WTC11 (cell line): ENCODE measurements around the gene CACTIN. TPM values are rescaled to one million over a fixed set of nuclear protein-coding genes. Genes with fewer than 3 reads are reported as not detected.

Source experiments
- ATAC-seq: fragments of 200-7000 bp; cut with Tn5 transposase; 2 replicates; pipeline ENCODE4 v1.10.0; 2021; ENCODE audit warnings: mild to moderate bottlenecking, moderate library complexity
- CTCF ChIA-PET: fragments of 300-600 bp; sonication (Branson Sonifier 250); formaldehyde crosslinking; loops from one replicate; lab custom pipeline; 2021; ENCODE audit warnings: antibody characterized with exemption; lab: Charles Lee
- POLR2A ChIA-PET: fragments of 350-600 bp; sonication (Branson Sonifier 250); formaldehyde crosslinking; loops from one replicate; lab custom pipeline; 2021; ENCODE audit warnings: antibody characterized with exemption; lab: Charles Lee
- DNase-seq: peaks from one replicate; pipeline ENCODE4 v3.0.0; 2021; ENCODE audit warnings: low spot score
- H3K27ac Mint-ChIP-seq: 2 replicates; pipeline ENCODE4 v1.8.0; 2021; ENCODE audit warnings: mixed read lengths
- H3K27me3 Mint-ChIP-seq: 2 replicates; pipeline ENCODE4 v1.8.0; 2021; ENCODE audit warnings: low read depth, mild to moderate bottlenecking, moderate library complexity, mixed read lengths
- H3K36me3 Mint-ChIP-seq: 2 replicates; pipeline ENCODE4 v1.8.0; 2021; ENCODE audit warnings: mixed read lengths
- H3K4me1 Mint-ChIP-seq: 2 replicates; pipeline ENCODE4 v1.8.0; 2022; ENCODE audit warnings: mixed read lengths
- H3K4me3 Mint-ChIP-seq: 2 replicates; pipeline ENCODE4 v1.8.0; 2021; ENCODE audit warnings: mild to moderate bottlenecking, moderate library complexity, mixed read lengths
- H3K9me3 Mint-ChIP-seq: 2 replicates; pipeline ENCODE4 v1.8.0; 2021; ENCODE audit warnings: mixed read lengths
- ELF4 ChIP-seq: sonication (generic); formaldehyde crosslinking; IDR thresholded peaks from 2 replicates; pipeline ENCODE4 v1.8.1; 2022; ENCODE audit warnings: low read depth, mild to moderate bottlenecking, moderate library complexity, missing genetic modification reagents
- FOXJ3 ChIP-seq: sonication (generic); formaldehyde crosslinking; IDR thresholded peaks from 2 replicates; pipeline ENCODE4 v1.9.0; 2021; ENCODE audit warnings: missing genetic modification reagents, mild to moderate bottlenecking, borderline replicate concordance
- FOXK1 ChIP-seq: sonication (generic); formaldehyde crosslinking; IDR thresholded peaks from 2 replicates; pipeline ENCODE4 v1.8.0; 2022; ENCODE audit warnings: mild to moderate bottlenecking, moderate library complexity, missing genetic modification reagents
- FOXP1 ChIP-seq: sonication (generic); formaldehyde crosslinking; IDR thresholded peaks from 2 replicates; pipeline ENCODE4 v1.8.0; 2022; ENCODE audit warnings: missing genetic modification reagents, mild to moderate bottlenecking, moderate library complexity, borderline replicate concordance
- GRHL2 ChIP-seq: fragments of 250-450 bp; sonication (Bioruptor Pico); IDR thresholded peaks from 2 replicates; pipeline ENCODE4 v1.8.0; 2022; ENCODE audit warnings: mild to moderate bottlenecking, moderate library complexity; ENCODE audit not compliant: insufficient replicate concordance, severe bottlenecking
- GTF2I ChIP-seq: fragments of 250-450 bp; sonication (Bioruptor Pico); conservative IDR thresholded peaks from 2 replicates; pipeline ENCODE4 v1.4.0; 2021; ENCODE audit warnings: mild to moderate bottlenecking
- IRF2 ChIP-seq: sonication (generic); formaldehyde crosslinking; IDR thresholded peaks from 2 replicates; pipeline ENCODE4 v1.8.0; 2022; ENCODE audit warnings: low read depth, missing genetic modification reagents, borderline replicate concordance
- KAT7 ChIP-seq: sonication (generic); formaldehyde crosslinking; IDR thresholded peaks from 2 replicates; pipeline ENCODE4 v1.8.1; 2023; ENCODE audit warnings: missing genetic modification reagents, mild to moderate bottlenecking, borderline replicate concordance
- MXD4 ChIP-seq: fragments of 250-450 bp; sonication (Bioruptor Pico); IDR thresholded peaks from 2 replicates; pipeline ENCODE4 v1.8.0; 2021; ENCODE audit warnings: mild to moderate bottlenecking, moderate library complexity, borderline replicate concordance
- MYBL2 ChIP-seq: sonication (generic); formaldehyde crosslinking; IDR thresholded peaks from 2 replicates; pipeline ENCODE4 v1.8.1; 2023; ENCODE audit warnings: mild to moderate bottlenecking, moderate library complexity, missing genetic modification reagents
- NFATC4 ChIP-seq: fragments of 250-450 bp; sonication (Bioruptor Pico); IDR thresholded peaks from 2 replicates; pipeline ENCODE4 v1.9.0; 2021; ENCODE audit warnings: mild to moderate bottlenecking
- NFE2L1 ChIP-seq: sonication (generic); formaldehyde crosslinking; IDR thresholded peaks from 2 replicates; pipeline ENCODE4 v1.8.1; 2023; ENCODE audit warnings: missing genetic modification reagents
- SMAD3 ChIP-seq: sonication (generic); formaldehyde crosslinking; IDR thresholded peaks from 2 replicates; pipeline ENCODE4 v1.8.0; 2022; ENCODE audit warnings: missing genetic modification reagents, mild to moderate bottlenecking, borderline replicate concordance
- TCF7 ChIP-seq: sonication (generic); formaldehyde crosslinking; IDR thresholded peaks from 2 replicates; pipeline ENCODE4 v1.8.0; 2022; ENCODE audit warnings: mild to moderate bottlenecking, low read depth, missing genetic modification reagents, moderate library complexity
- TEAD1 ChIP-seq: sonication (generic); formaldehyde crosslinking; IDR thresholded peaks from 2 replicates; pipeline ENCODE4 v1.8.0; 2022; ENCODE audit warnings: mild to moderate bottlenecking, missing genetic modification reagents
- TP53 ChIP-seq: sonication (generic); formaldehyde crosslinking; IDR thresholded peaks from 2 replicates; pipeline ENCODE4 v1.8.1; 2023; ENCODE audit warnings: mild to moderate bottlenecking, missing genetic modification reagents
- ZNF138 ChIP-seq: sonication (generic); formaldehyde crosslinking; conservative IDR thresholded peaks from 2 replicates; pipeline ENCODE4 v1.8.1; 2022; ENCODE audit warnings: mild to moderate bottlenecking, moderate library complexity, missing genetic modification reagents
- ZNF317 ChIP-seq: sonication (generic); formaldehyde crosslinking; IDR thresholded peaks from 2 replicates; pipeline ENCODE4 v1.8.1; 2023; ENCODE audit warnings: low read depth, mild to moderate bottlenecking, moderate library complexity, missing genetic modification reagents, borderline replicate concordance
- ZNF416 ChIP-seq: fragments of 250-450 bp; sonication (Bioruptor Pico); IDR thresholded peaks from 2 replicates; pipeline ENCODE4 v1.9.0; 2021; ENCODE audit warnings: mild to moderate bottlenecking, inconsistent platforms
- ZNF671 ChIP-seq: fragments of 250-450 bp; sonication (Bioruptor Pico); IDR thresholded peaks from 2 replicates; pipeline ENCODE4 v1.8.0; 2021; ENCODE audit warnings: mild to moderate bottlenecking
- total RNA-seq: library from RNA; stranded (reverse); gene quantifications from 3 replicates; pipeline ENCODE4 v1.2.3, GENCODE V29; 2021
- TF ChIP-seq, protein P1 (sequence below): sonication (generic); formaldehyde crosslinking; IDR thresholded peaks from 2 replicates; pipeline ENCODE4 v1.8.1; 2022; ENCODE audit warnings: low read depth, missing genetic modification reagents, borderline replicate concordance
- TF ChIP-seq, protein P2 (sequence below): sonication (generic); formaldehyde crosslinking; IDR thresholded peaks from 2 replicates; pipeline ENCODE4 v1.8.0; 2023; ENCODE audit warnings: missing genetic modification reagents, mild to moderate bottlenecking, borderline replicate concordance
- TF ChIP-seq, protein P3 (sequence below): sonication (generic); formaldehyde crosslinking; IDR thresholded peaks from 2 replicates; pipeline ENCODE4 v1.8.0; 2022; ENCODE audit warnings: missing genetic modification reagents
- TF ChIP-seq, protein P4 (sequence below): sonication (generic); formaldehyde crosslinking; IDR thresholded peaks from 2 replicates; pipeline ENCODE4 v1.8.1; 2022; ENCODE audit warnings: mild to moderate bottlenecking, missing genetic modification reagents, moderate library complexity, borderline replicate concordance
- TF ChIP-seq, protein P5 (sequence below): sonication (generic); formaldehyde crosslinking; conservative IDR thresholded peaks from 2 replicates; pipeline ENCODE4 v1.8.1; 2023; ENCODE audit warnings: mild to moderate bottlenecking, low read depth, missing genetic modification reagents, moderate library complexity

CACTIN gene
- total RNA-seq, 1 experiment from 2014 or later = 42.2 TPM

DNA sequence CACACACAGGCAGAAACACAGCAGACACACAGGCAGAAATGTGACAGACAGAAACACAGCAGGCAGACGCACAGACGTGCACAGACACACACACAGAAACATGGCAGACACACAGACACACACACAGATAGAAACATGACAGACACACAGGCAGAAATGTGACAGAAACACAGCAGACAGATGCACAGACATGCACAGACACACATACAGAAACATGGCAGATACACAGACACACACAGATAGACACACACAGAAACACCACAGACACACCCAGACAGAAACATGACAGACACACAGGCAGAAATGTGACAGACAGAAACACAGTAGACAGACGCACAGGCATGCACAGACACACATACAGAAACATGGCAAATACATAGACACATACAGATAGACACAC is 21.2 kb downstream of the CACTIN start (continued):
- no peak for TF ChIP-seq SMAD3 (CRISPR knock-in tag)
- TF ChIP-seq, protein P1, sequence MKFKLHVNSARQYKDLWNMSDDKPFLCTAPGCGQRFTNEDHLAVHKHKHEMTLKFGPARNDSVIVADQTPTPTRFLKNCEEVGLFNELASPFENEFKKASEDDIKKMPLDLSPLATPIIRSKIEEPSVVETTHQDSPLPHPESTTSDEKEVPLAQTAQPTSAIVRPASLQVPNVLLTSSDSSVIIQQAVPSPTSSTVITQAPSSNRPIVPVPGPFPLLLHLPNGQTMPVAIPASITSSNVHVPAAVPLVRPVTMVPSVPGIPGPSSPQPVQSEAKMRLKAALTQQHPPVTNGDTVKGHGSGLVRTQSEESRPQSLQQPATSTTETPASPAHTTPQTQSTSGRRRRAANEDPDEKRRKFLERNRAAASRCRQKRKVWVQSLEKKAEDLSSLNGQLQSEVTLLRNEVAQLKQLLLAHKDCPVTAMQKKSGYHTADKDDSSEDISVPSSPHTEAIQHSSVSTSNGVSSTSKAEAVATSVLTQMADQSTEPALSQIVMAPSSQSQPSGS (CRISPR knock-in tag) = no peak
- TF ChIP-seq, protein P2, sequence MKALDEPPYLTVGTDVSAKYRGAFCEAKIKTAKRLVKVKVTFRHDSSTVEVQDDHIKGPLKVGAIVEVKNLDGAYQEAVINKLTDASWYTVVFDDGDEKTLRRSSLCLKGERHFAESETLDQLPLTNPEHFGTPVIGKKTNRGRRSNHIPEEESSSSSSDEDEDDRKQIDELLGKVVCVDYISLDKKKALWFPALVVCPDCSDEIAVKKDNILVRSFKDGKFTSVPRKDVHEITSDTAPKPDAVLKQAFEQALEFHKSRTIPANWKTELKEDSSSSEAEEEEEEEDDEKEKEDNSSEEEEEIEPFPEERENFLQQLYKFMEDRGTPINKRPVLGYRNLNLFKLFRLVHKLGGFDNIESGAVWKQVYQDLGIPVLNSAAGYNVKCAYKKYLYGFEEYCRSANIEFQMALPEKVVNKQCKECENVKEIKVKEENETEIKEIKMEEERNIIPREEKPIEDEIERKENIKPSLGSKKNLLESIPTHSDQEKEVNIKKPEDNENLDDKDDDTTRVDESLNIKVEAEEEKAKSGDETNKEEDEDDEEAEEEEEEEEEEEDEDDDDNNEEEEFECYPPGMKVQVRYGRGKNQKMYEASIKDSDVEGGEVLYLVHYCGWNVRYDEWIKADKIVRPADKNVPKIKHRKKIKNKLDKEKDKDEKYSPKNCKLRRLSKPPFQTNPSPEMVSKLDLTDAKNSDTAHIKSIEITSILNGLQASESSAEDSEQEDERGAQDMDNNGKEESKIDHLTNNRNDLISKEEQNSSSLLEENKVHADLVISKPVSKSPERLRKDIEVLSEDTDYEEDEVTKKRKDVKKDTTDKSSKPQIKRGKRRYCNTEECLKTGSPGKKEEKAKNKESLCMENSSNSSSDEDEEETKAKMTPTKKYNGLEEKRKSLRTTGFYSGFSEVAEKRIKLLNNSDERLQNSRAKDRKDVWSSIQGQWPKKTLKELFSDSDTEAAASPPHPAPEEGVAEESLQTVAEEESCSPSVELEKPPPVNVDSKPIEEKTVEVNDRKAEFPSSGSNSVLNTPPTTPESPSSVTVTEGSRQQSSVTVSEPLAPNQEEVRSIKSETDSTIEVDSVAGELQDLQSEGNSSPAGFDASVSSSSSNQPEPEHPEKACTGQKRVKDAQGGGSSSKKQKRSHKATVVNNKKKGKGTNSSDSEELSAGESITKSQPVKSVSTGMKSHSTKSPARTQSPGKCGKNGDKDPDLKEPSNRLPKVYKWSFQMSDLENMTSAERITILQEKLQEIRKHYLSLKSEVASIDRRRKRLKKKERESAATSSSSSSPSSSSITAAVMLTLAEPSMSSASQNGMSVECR = no peak
- TF ChIP-seq, protein P3, sequence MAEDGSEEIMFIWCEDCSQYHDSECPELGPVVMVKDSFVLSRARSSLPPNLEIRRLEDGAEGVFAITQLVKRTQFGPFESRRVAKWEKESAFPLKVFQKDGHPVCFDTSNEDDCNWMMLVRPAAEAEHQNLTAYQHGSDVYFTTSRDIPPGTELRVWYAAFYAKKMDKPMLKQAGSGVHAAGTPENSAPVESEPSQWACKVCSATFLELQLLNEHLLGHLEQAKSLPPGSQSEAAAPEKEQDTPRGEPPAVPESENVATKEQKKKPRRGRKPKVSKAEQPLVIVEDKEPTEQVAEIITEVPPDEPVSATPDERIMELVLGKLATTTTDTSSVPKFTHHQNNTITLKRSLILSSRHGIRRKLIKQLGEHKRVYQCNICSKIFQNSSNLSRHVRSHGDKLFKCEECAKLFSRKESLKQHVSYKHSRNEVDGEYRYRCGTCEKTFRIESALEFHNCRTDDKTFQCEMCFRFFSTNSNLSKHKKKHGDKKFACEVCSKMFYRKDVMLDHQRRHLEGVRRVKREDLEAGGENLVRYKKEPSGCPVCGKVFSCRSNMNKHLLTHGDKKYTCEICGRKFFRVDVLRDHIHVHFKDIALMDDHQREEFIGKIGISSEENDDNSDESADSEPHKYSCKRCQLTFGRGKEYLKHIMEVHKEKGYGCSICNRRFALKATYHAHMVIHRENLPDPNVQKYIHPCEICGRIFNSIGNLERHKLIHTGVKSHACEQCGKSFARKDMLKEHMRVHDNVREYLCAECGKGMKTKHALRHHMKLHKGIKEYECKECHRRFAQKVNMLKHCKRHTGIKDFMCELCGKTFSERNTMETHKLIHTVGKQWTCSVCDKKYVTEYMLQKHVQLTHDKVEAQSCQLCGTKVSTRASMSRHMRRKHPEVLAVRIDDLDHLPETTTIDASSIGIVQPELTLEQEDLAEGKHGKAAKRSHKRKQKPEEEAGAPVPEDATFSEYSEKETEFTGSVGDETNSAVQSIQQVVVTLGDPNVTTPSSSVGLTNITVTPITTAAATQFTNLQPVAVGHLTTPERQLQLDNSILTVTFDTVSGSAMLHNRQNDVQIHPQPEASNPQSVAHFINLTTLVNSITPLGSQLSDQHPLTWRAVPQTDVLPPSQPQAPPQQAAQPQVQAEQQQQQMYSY = no peak
- TF ChIP-seq MXD4 (CRISPR knock-in tag) = no peak
- TF ChIP-seq NFATC4 = no peak
- TF ChIP-seq IRF2 (CRISPR knock-in tag) = no peak
- TF ChIP-seq, protein P4, sequence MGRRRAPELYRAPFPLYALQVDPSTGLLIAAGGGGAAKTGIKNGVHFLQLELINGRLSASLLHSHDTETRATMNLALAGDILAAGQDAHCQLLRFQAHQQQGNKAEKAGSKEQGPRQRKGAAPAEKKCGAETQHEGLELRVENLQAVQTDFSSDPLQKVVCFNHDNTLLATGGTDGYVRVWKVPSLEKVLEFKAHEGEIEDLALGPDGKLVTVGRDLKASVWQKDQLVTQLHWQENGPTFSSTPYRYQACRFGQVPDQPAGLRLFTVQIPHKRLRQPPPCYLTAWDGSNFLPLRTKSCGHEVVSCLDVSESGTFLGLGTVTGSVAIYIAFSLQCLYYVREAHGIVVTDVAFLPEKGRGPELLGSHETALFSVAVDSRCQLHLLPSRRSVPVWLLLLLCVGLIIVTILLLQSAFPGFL (CRISPR knock-in tag) = no peak
- no peak for TF ChIP-seq GTF2I (CRISPR knock-in tag)
- TF ChIP-seq TCF7 = no peak
- no peak for TF ChIP-seq ZNF138 (CRISPR knock-in tag)
- TF ChIP-seq FOXP1 (CRISPR knock-in tag) = no peak

DNA sequence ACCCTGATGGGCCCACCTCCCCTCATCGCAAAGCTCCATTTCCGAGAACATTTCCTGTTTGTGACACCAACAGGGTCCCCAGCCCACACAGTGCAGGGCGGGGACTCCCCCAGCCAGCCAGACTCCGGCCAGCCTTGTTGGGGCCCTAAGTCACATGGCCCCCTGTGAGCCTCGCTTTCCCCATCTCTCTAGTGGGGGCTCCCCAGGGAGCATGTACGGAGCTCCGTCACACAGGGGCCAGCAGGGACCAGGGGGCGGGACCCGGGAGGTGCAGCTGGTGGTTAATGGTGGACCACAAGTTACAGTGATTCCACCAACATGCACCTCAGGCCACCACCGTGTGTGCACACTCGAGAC is 21.6 kb downstream of the CACTIN start:
- POLR2A ChIA-PET = no interaction called here
- no peak overlapping the region for H3K27ac Mint-ChIP-seq
- H3K27me3 Mint-ChIP-seq = no peaks in the 10 kb centered on the region
- H3K4me1 Mint-ChIP-seq = peaks cover 11% of the 10 kb centered on the region
- DNase-seq (no peak), ATAC-seq (no peak)
- CTCF ChIA-PET = interaction anchor here (1.0 kb wide), 1 partner anchor 19 kb away, joined by 3 read pairs; the partner anchor contains the start of gene GIPC3
- no peak overlapping the region for H3K4me3 Mint-ChIP-seq
- no peaks in the 10 kb centered on the region for H3K9me3 Mint-ChIP-seq
- no peaks in the 10 kb centered on the region for H3K36me3 Mint-ChIP-seq
- TF ChIP-seq ELF4 (CRISPR knock-in tag) (no peak), FOXK1 (no peak), TP53 (no peak), FOXJ3 (CRISPR knock-in tag) (no peak), NFATC4 (no peak), ZNF416 (CRISPR knock-in tag) (no peak), SMAD3 (CRISPR knock-in tag) (no peak), NFE2L1 (CRISPR knock-in tag) (no peak), ZNF671 (CRISPR knock-in tag) (no peak), GRHL2 (CRISPR knock-in tag) (no peak), ZNF317 (no peak), TEAD1 (no peak), KAT7 (CRISPR knock-in tag) (no peak), MYBL2 (no peak)
- TF ChIP-seq, protein P5, sequence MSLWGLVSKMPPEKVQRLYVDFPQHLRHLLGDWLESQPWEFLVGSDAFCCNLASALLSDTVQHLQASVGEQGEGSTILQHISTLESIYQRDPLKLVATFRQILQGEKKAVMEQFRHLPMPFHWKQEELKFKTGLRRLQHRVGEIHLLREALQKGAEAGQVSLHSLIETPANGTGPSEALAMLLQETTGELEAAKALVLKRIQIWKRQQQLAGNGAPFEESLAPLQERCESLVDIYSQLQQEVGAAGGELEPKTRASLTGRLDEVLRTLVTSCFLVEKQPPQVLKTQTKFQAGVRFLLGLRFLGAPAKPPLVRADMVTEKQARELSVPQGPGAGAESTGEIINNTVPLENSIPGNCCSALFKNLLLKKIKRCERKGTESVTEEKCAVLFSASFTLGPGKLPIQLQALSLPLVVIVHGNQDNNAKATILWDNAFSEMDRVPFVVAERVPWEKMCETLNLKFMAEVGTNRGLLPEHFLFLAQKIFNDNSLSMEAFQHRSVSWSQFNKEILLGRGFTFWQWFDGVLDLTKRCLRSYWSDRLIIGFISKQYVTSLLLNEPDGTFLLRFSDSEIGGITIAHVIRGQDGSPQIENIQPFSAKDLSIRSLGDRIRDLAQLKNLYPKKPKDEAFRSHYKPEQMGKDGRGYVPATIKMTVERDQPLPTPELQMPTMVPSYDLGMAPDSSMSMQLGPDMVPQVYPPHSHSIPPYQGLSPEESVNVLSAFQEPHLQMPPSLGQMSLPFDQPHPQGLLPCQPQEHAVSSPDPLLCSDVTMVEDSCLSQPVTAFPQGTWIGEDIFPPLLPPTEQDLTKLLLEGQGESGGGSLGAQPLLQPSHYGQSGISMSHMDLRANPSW (CRISPR knock-in tag) = no peak
